Measurements from ENCODE around the gene THAP8. TPM values are rescaled to one million over a fixed set of nuclear protein-coding genes. Genes with fewer than 3 reads are reported as not detected.

THAP8 gene
- total and polyA plus RNA-seq, 2 of the 13 experiments (the other 11 are each of a cell fraction or from before 2014, with no cell fraction given), result 1.7 to 3.7 TPM

DNA sequence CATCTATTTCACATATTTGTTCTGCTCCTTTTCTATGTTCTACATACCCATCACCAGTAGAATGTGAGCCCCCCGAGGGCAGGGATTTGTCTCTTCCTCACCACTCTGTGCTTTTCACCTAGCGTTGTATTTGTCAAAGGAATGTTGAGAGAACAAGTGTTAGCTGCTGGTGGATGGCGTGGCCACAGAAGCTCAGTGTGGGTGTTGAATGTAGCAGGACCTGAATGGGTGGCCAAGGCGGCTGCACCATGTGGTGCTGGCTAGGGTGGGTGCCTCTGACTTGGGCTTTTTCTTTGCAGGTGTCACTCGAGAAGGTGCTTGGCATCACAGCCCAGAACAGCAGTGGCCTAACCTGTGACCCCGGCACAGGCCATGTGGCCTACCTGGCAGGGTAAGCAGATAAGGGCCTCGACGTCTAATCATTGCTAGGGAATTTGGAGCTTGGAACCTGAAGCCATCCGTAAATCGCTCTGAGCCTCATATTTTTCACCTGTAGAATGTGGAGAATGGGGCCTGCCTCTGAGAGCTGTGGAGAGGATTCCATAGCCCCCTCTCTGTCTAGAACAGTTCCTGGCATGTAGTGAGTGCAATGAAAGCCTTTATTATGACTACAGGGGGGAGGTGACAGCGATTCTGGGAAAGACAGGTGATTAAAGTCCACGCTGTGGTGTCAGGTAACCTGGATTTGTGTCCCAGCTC lies 4.5 kb upstream of the THAP8 start (continued):
- TF ChIP-seq, protein P1, sequence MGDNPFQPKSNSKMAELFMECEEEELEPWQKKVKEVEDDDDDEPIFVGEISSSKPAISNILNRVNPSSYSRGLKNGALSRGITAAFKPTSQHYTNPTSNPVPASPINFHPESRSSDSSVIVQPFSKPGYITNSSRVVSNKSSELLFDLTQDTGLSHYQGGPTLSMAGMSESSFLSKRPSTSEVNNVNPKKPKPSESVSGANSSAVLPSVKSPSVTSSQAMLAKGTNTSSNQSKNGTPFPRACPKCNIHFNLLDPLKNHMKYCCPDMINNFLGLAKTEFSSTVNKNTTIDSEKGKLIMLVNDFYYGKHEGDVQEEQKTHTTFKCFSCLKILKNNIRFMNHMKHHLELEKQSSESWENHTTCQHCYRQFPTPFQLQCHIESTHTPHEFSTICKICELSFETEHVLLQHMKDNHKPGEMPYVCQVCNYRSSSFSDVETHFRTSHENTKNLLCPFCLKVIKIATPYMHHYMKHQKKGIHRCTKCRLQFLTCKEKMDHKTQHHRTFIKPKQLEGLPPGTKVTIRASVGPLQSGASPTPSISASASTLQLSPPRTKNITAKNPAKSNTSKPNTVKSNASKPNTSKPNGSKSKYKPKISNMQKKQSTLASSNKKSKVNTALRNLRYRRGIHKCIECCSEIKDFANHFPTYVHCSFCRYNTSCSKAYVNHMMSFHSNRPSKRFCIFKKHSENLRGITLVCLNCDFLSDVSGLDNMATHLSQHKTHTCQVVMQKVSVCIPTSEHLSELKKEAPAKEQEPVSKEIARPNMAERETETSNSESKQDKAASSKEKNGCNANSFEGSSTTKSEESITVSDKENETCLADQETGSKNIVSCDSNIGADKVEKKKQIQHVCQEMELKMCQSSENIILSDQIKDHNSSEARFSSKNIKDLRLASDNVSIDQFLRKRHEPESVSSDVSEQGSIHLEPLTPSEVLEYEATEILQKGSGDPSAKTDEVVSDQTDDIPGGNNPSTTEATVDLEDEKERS (CRISPR knock-in tag; IDR thresholded peaks at IDR 0.05), result no peak
- TF ChIP-seq MYC (CRISPR knock-in tag; IDR thresholded peaks at IDR 0.05; ENCODE audit: borderline replicate concordance) (peak; percentile 25; the same call in 1 of the 2 replicates), RCOR2 (CRISPR knock-in tag; IDR thresholded peaks at IDR 0.05) (no peak), HNF4A (CRISPR knock-in tag; IDR thresholded peaks at IDR 0.05) (peak; percentile 89), ZNF879 (CRISPR knock-in tag; IDR thresholded peaks at IDR 0.05) (no peak), ZNF275 (CRISPR knock-in tag; IDR thresholded peaks at IDR 0.05; ENCODE audit: borderline replicate concordance) (no peak), GATAD2A (CRISPR knock-in tag; IDR thresholded peaks at IDR 0.05) (peak; percentile 49; the same call in 1 of the 2 replicates), ZSCAN25 (CRISPR knock-in tag; IDR thresholded peaks at IDR 0.05) (0 out of 2 replicates have a peak, but pooled peaks have one; percentile 38), HOMEZ (CRISPR knock-in tag; IDR thresholded peaks at IDR 0.05; ENCODE audit: low read depth) (no peak), RFX1 (IDR thresholded peaks at IDR 0.05) (no peak), CCDC6 (CRISPR knock-in tag; IDR thresholded peaks at IDR 0.05) (no peak)
- TF ChIP-seq, protein P2, sequence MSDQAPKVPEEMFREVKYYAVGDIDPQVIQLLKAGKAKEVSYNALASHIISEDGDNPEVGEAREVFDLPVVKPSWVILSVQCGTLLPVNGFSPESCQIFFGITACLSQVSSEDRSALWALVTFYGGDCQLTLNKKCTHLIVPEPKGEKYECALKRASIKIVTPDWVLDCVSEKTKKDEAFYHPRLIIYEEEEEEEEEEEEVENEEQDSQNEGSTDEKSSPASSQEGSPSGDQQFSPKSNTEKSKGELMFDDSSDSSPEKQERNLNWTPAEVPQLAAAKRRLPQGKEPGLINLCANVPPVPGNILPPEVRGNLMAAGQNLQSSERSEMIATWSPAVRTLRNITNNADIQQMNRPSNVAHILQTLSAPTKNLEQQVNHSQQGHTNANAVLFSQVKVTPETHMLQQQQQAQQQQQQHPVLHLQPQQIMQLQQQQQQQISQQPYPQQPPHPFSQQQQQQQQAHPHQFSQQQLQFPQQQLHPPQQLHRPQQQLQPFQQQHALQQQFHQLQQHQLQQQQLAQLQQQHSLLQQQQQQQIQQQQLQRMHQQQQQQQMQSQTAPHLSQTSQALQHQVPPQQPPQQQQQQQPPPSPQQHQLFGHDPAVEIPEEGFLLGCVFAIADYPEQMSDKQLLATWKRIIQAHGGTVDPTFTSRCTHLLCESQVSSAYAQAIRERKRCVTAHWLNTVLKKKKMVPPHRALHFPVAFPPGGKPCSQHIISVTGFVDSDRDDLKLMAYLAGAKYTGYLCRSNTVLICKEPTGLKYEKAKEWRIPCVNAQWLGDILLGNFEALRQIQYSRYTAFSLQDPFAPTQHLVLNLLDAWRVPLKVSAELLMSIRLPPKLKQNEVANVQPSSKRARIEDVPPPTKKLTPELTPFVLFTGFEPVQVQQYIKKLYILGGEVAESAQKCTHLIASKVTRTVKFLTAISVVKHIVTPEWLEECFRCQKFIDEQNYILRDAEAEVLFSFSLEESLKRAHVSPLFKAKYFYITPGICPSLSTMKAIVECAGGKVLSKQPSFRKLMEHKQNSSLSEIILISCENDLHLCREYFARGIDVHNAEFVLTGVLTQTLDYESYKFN (CRISPR knock-in tag; conservative IDR thresholded peaks at IDR 0.05), result peak; percentile 88
- TF ChIP-seq, protein P3, sequence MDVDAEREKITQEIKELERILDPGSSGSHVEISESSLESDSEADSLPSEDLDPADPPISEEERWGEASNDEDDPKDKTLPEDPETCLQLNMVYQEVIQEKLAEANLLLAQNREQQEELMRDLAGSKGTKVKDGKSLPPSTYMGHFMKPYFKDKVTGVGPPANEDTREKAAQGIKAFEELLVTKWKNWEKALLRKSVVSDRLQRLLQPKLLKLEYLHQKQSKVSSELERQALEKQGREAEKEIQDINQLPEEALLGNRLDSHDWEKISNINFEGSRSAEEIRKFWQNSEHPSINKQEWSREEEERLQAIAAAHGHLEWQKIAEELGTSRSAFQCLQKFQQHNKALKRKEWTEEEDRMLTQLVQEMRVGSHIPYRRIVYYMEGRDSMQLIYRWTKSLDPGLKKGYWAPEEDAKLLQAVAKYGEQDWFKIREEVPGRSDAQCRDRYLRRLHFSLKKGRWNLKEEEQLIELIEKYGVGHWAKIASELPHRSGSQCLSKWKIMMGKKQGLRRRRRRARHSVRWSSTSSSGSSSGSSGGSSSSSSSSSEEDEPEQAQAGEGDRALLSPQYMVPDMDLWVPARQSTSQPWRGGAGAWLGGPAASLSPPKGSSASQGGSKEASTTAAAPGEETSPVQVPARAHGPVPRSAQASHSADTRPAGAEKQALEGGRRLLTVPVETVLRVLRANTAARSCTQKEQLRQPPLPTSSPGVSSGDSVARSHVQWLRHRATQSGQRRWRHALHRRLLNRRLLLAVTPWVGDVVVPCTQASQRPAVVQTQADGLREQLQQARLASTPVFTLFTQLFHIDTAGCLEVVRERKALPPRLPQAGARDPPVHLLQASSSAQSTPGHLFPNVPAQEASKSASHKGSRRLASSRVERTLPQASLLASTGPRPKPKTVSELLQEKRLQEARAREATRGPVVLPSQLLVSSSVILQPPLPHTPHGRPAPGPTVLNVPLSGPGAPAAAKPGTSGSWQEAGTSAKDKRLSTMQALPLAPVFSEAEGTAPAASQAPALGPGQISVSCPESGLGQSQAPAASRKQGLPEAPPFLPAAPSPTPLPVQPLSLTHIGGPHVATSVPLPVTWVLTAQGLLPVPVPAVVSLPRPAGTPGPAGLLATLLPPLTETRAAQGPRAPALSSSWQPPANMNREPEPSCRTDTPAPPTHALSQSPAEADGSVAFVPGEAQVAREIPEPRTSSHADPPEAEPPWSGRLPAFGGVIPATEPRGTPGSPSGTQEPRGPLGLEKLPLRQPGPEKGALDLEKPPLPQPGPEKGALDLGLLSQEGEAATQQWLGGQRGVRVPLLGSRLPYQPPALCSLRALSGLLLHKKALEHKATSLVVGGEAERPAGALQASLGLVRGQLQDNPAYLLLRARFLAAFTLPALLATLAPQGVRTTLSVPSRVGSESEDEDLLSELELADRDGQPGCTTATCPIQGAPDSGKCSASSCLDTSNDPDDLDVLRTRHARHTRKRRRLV (CRISPR knock-in tag; IDR thresholded peaks at IDR 0.05), result no peak
